GM21825 (cell line): Measurements from ENCODE around the gene RNPS1.
A peak's percentile ranks its signal among the peaks of the same experiment; 100 is the strongest.

Experiments
- ATAC-seq: cut with Tn5 transposase; IDR thresholded peaks from one replicate; pipeline ENCODE4 v1.9.1; 2021; ENCODE audit warnings: mild to moderate bottlenecking, moderate library complexity; ENCODE audit not compliant: unreplicated experiment

Gene RNPS1

GRCh38 chr16:2236337-2237101, 31.4 kb downstream of the RNPS1 start, which contains the start of gene DNASE1L2:
Gene DNASE1L2 (plus strand): TSS chr16:2236444. CDS start chr16:2236817, 373 bp downstream.
- ATAC-seq = no peak

- no peak for ATAC-seq
These were observed 32.1 kb downstream of the RNPS1 start for GRCh38 chr16:2235695-2236336.

GRCh38 chr16:2235234-2235651, 32.7 kb downstream of the RNPS1 start:
- ATAC-seq = no peak

GRCh38 chr16:2234813-2235170, 33.1 kb downstream of the RNPS1 start:
- ATAC-seq = no peak

- ATAC-seq = no peak
These were observed 33.8 kb downstream of the RNPS1 start for GRCh38 chr16:2233872-2234812.

GRCh38 chr16:2233046-2233775, 34.7 kb downstream of the RNPS1 start:
- ATAC-seq = no peak

GRCh38 chr16:2232094-2232990, 35.6 kb downstream of the RNPS1 start:
- ATAC-seq = no peak

GRCh38 chr16:2231016-2231931, 36.7 kb downstream of the RNPS1 start:
- no peak for ATAC-seq

- ATAC-seq = no peak
These were observed 37.5 kb downstream of the RNPS1 start for GRCh38 chr16:2230376-2230775.

GRCh38 chr16:2229632-2230250, 38.2 kb downstream of the RNPS1 start:
- no peak for ATAC-seq

GRCh38 chr16:2229091-2229490, 38.8 kb downstream of the RNPS1 start:
- ATAC-seq = no peak

GRCh38 chr16:2228161-2228824, 39.6 kb downstream of the RNPS1 start:
- no peak for ATAC-seq

GRCh38 chr16:2226918-2227317, 41.0 kb downstream of the RNPS1 start:
- ATAC-seq = no peak

GRCh38 chr16:2226245-2226793, 41.6 kb downstream of the RNPS1 start:
- ATAC-seq = no peak

- peak; percentile 14 for ATAC-seq
These were observed 43.9 kb downstream of the RNPS1 start for GRCh38 chr16:2223942-2224486.

GRCh38 chr16:2223221-2223941, 44.5 kb downstream of the RNPS1 start, which contains the start of gene E4F1:
Gene E4F1 (plus strand): TSS chr16:2223591. CDS start chr16:2223614, 23 bp downstream.
- ATAC-seq = peak; percentile 92
